RWPE2 (cell line): Measurements from ENCODE around the gene SPRING1.

Source experiments
- ATAC-seq: fragments of 200-7000 bp; cut with Tn5 transposase; 3 replicates; pipeline ENCODE4 v1.9.1; 2021; ENCODE audit warnings: low read depth
- DNase-seq: peaks from one replicate; pipeline ENCODE4 v3.0.0-alpha.2; 2020; ENCODE audit warnings: low spot score
- H3K27ac ChIP-seq: fragments of 450-650 bp; 2 replicates; pipeline ENCODE4 v1.5.1; 2017; ENCODE audit warnings: mild to moderate bottlenecking; ENCODE audit not compliant: poor library complexity, severe bottlenecking
- H3K27me3 ChIP-seq: fragments of 250-450 bp; sonication (Bioruptor Pico); 2 replicates; pipeline ENCODE4 v1.5.1; 2021; ENCODE audit warnings: mild to moderate bottlenecking, moderate library complexity; ENCODE audit not compliant: insufficient read depth, poor library complexity, severe bottlenecking
- H3K36me3 ChIP-seq: fragments of 250-450 bp; sonication (Bioruptor Pico); 2 replicates; pipeline ENCODE4 v1.5.1; 2020; ENCODE audit warnings: low read depth, mild to moderate bottlenecking, moderate library complexity
- H3K4me1 ChIP-seq: fragments of 250-450 bp; sonication (Bioruptor Pico); 2 replicates; pipeline ENCODE4 v1.5.1; 2021; ENCODE audit warnings: mild to moderate bottlenecking, moderate library complexity; ENCODE audit not compliant: insufficient read depth, poor library complexity, severe bottlenecking
- H3K4me3 ChIP-seq: fragments of 250-450 bp; sonication (Bioruptor Pico); 2 replicates; pipeline ENCODE4 v1.5.1; 2021; ENCODE audit warnings: mild to moderate bottlenecking, moderate library complexity; ENCODE audit not compliant: severe bottlenecking
- H3K9me3 ChIP-seq: fragments of 250-450 bp; sonication (Bioruptor Pico); 2 replicates; pipeline ENCODE4 v1.5.1; 2021; ENCODE audit warnings: mild to moderate bottlenecking, moderate library complexity; ENCODE audit not compliant: severe bottlenecking
- TF ChIP-seq, protein P1 (sequence below): fragments of 450-650 bp; IDR thresholded peaks from one replicate; pipeline ENCODE4 v1.5.1; 2017; ENCODE audit warnings: mild to moderate bottlenecking, moderate library complexity; ENCODE audit not compliant: poor library complexity, severe bottlenecking

SPRING1 gene

DNA sequence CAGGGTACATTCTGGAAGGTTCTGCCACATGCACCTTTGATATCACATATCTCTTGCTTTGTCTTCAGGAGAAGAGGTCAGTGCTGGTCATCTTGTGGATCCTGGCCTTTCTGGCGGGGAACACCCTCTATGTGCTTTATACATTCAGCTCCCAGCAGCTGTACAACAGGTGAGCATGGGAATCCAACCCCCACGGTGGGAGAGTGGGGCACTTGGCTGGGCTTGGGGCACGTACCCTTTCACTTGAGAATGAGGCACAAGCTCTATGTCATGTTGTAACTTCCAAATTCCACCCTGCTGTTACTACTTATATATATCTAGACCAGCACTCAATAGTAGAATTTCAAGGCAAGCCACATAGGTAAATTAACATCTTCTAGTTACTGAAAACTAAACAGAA is 28.9 kb upstream of the SPRING1 start:
- ATAC-seq (no peak), DNase-seq (no peak)
- no peaks in the 10 kb centered on the region for H3K4me1 ChIP-seq
- H3K27me3 ChIP-seq: no peaks in the 10 kb centered on the region
- H3K4me3 ChIP-seq: no peak overlapping the region
- no peaks in the 10 kb centered on the region for H3K9me3 ChIP-seq
- TF ChIP-seq, protein P1, sequence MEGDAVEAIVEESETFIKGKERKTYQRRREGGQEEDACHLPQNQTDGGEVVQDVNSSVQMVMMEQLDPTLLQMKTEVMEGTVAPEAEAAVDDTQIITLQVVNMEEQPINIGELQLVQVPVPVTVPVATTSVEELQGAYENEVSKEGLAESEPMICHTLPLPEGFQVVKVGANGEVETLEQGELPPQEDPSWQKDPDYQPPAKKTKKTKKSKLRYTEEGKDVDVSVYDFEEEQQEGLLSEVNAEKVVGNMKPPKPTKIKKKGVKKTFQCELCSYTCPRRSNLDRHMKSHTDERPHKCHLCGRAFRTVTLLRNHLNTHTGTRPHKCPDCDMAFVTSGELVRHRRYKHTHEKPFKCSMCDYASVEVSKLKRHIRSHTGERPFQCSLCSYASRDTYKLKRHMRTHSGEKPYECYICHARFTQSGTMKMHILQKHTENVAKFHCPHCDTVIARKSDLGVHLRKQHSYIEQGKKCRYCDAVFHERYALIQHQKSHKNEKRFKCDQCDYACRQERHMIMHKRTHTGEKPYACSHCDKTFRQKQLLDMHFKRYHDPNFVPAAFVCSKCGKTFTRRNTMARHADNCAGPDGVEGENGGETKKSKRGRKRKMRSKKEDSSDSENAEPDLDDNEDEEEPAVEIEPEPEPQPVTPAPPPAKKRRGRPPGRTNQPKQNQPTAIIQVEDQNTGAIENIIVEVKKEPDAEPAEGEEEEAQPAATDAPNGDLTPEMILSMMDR: no peak
- H3K36me3 ChIP-seq: no peaks in the 10 kb centered on the region
- no peak overlapping the region for H3K27ac ChIP-seq

DNA sequence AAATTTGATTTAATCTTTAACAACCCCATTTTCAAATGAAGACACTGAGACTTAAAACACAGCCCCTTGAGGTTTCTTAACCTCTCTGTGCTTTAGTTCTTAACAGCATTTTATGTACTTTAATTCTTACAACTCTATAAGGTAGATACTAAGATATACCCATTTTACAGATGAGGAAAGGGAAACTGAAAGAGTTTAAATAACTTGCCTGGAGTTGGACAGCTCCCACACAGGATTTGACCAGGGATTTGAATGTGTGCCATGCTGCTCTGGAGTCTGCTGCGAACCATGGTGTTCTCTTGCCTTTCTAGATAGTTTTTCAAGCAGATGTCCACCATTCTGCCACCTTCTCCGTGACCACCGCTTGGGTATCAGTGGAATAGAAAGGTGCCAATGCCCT is 28.4 kb upstream of the SPRING1 start:
- Histone ChIP-seq H3K4me1 (no peaks in the 10 kb centered on the region), H3K4me3 (no peak overlapping the region), H3K9me3 (no peaks in the 10 kb centered on the region), H3K27me3 (no peaks in the 10 kb centered on the region), H3K36me3 (no peaks in the 10 kb centered on the region), H3K27ac (no peak overlapping the region)
- ATAC-seq (no peak), DNase-seq (no peak)
- TF ChIP-seq, protein P1: no peak

DNA sequence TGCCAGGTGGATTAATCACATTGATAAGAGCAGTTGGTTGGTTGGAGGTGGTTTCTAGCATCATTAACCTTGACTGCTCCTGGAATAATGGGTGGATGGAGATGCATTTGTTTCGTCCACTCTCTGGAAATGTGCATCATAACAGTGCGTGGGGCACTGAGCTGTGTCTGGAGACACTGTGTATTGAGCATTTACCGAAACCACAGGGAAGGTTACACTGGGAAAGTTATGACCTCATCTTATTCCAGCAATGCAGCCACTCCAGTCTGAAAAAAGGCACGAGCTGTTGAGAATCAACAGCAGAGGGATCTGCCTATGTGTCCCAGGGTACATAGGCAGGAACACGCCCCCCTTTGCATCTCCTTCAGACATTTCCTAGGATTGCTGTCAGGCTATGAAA is 27.4 kb upstream of the SPRING1 start:
- TF ChIP-seq, protein P1: no peak
- H3K27me3 ChIP-seq: no peaks in the 10 kb centered on the region
- no peaks in the 10 kb centered on the region for H3K4me1 ChIP-seq
- no peak for ATAC-seq
- H3K4me3 ChIP-seq: no peak overlapping the region
- H3K27ac ChIP-seq: no peak overlapping the region
- no peaks in the 10 kb centered on the region for H3K9me3 ChIP-seq
- no peak for DNase-seq
- H3K36me3 ChIP-seq: no peaks in the 10 kb centered on the region

DNA sequence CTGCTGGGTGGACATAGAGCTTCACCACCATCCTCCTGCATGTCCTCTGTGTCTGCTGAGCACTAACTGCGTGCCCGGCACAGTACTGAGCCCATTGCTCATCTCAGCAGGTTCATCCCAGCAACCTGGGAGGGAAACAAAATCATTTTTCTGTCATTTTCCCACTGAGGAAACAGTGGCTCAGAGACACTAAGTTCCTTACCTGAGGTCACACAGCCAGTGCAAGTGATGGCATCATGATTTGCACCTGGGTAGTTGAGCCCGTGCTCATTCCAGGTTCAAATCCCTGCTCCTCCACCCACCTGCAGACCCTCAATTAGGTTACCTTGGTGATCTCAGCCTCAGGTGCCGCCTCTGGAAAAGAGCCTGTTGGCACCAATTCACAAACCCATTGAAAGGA is 23.6 kb upstream of the SPRING1 start:
- Histone ChIP-seq H3K27me3 (no peaks in the 10 kb centered on the region), H3K4me3 (no peak overlapping the region), H3K36me3 (no peaks in the 10 kb centered on the region), H3K27ac (no peak overlapping the region), H3K9me3 (no peaks in the 10 kb centered on the region), H3K4me1 (no peaks in the 10 kb centered on the region)
- TF ChIP-seq, protein P1: no peak
- no peak for DNase-seq
- no peak for ATAC-seq

DNA sequence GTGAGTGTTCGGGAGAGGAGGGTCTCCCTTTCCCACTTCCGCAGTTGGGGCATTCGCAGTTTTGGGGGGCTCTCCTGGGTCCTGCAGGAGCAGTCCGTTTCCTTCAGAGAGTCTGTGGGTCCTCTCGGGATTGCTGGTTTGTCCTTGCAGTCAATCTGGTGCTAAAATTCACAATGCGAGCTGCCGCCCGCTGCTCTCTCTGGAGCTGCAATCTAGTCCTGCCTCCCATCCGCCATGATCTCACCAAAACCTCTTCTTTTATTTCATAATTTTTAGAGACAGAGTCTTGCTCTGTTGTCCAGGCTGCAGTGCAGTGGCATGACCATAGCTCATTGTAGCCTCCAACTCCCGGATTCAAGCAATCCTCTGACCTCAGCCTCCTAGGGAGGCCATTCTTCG is 22.8 kb upstream of the SPRING1 start:
- no peak for DNase-seq
- Histone ChIP-seq H3K9me3 (no peaks in the 10 kb centered on the region), H3K27me3 (no peaks in the 10 kb centered on the region), H3K4me1 (no peaks in the 10 kb centered on the region), H3K4me3 (no peak overlapping the region), H3K27ac (no peak overlapping the region), H3K36me3 (no peaks in the 10 kb centered on the region)
- ATAC-seq: no peak
- TF ChIP-seq, protein P1: no peak
